Natural killer cell (primary cell): ENCODE results near the gene SLC66A3. TPM values are rescaled to one million over a fixed set of nuclear protein-coding genes. Genes with fewer than 3 reads are reported as not detected.

Experiments
- ATAC-seq, 3 donors: fragments of 150-1000 bp in 2 of 3; fragments of 200-7000 bp in 1 of 3; cut with Tn5 transposase; 1 replicate in 1 of 3; 2 replicates in 2 of 3; pipeline ENCODE4 v1.10.0; 2021; ENCODE audit warnings: mild to moderate bottlenecking in 2 of 3, moderate library complexity in 2 of 3
- DNase-seq, 2 donors: peaks; one replicate each; pipeline versions ENCODE4 v3.0.0 to v3.0.0-alpha.2; 2013 to 2021; ENCODE audit warnings: mixed read lengths in 1 of 2
- H3K27ac ChIP-seq: one replicate; pipeline ENCODE4 v1.5.1; 2013; ENCODE audit warnings: mild to moderate bottlenecking, low read length
- H3K27me3 ChIP-seq: one replicate; pipeline ENCODE4 v1.6.1; 2013; ENCODE audit warnings: low read length; ENCODE audit not compliant: control insufficient read depth, insufficient read depth
- H3K36me3 ChIP-seq: one replicate; pipeline ENCODE4 v1.6.1; 2013; ENCODE audit warnings: low read length; ENCODE audit not compliant: control insufficient read depth, insufficient read depth
- H3K4me1 ChIP-seq: one replicate; pipeline ENCODE4 v1.6.1; 2013; ENCODE audit warnings: low read length; ENCODE audit not compliant: control insufficient read depth, insufficient read depth
- H3K4me3 ChIP-seq: one replicate; pipeline ENCODE4 v1.5.1; 2013; ENCODE audit warnings: low read length
- H3K9me3 ChIP-seq: one replicate; pipeline ENCODE4 v1.6.1; 2013; ENCODE audit warnings: low read length; ENCODE audit not compliant: control insufficient read depth, insufficient read depth
- H3K27ac Mint-ChIP-seq, 2 donors: one replicate each; pipeline ENCODE4 v1.8.0; 2022; ENCODE audit warnings: mild to moderate bottlenecking in 2 of 2, mixed read lengths in 2 of 2, moderate library complexity in 1 of 2
- H3K27me3 Mint-ChIP-seq, 2 donors: one replicate each; pipeline ENCODE4 v1.8.0; 2022; ENCODE audit warnings: low read depth in 2 of 2, mixed read lengths in 2 of 2
- H3K36me3 Mint-ChIP-seq: one replicate; pipeline ENCODE4 v1.8.0; 2022; ENCODE audit warnings: mixed read lengths
- H3K4me1 Mint-ChIP-seq, 2 donors: one replicate each; pipeline ENCODE4 v1.8.0; 2022; ENCODE audit warnings: mixed read lengths in 2 of 2
- H3K4me3 Mint-ChIP-seq: one replicate; pipeline ENCODE4 v1.8.0; 2022; ENCODE audit warnings: mild to moderate bottlenecking, moderate library complexity, mixed read lengths
- H3K9me3 Mint-ChIP-seq, 2 donors: one replicate each; pipeline ENCODE4 v1.8.0; 2022; ENCODE audit warnings: mixed read lengths in 2 of 2
- CTCF ChIP-seq: fragments of 200-600 bp; IDR thresholded peaks from one replicate; pipeline ENCODE4 v1.8.0; 2022; ENCODE audit warnings: antibody characterized with exemption
- WGBS: methylation state at CpG from one replicate; pipeline ENCODE4 v1.1.7; 2013; ENCODE audit warnings: missing lambda C conversion rate; ENCODE audit not compliant: insufficient coverage; 5-methylcytosine and 5-hydroxymethylcytosine counted together
- intact Hi-C: fragments of 100-400 bp; cut with micrococcal nuclease; formaldehyde crosslinking; loops from one replicate; pipeline ENCODE4 v1.14.2; 2022
- total RNA-seq, 4 donors: library from RNA; stranded (reverse); fragments of 120-200 nt in 1 of 4; gene quantifications; one replicate each; pipeline versions ENCODE4 v1.2.3 to v1.2.4, GENCODE V29; 2013 to 2022

Gene SLC66A3
- total RNA-seq, 3 donors from 2014 or later (not counting 1 experiment from before 2014, with no cell fraction given), result 21.8 to 23.7 (median 22.5) TPM

GRCh38 chr2:11160256-11160655 lies 5.0 kb downstream of the SLC66A3 start:
- ATAC-seq, result no peak
- H3K4me1 ChIP-seq, result peaks cover 37% of the 10 kb centered on the region
- H3K27ac ChIP-seq, result no peak overlapping the region
- Mint-ChIP-seq H3K27me3 (no peaks in the 10 kb centered on the region), H3K9me3 (no peaks in the 10 kb centered on the region), H3K4me1 (peaks cover 13 to 44% of the 10 kb centered on the region in 2 donors), H3K27ac (peak overlapping the region; percentile 74 to 75), H3K4me3 (no peak overlapping the region), H3K36me3 (no peaks in the 10 kb centered on the region)
- no peak for TF ChIP-seq CTCF
- no peaks in the 10 kb centered on the region for H3K9me3 ChIP-seq
- no peak for DNase-seq
- no peaks in the 10 kb centered on the region for H3K27me3 ChIP-seq
- H3K36me3 ChIP-seq, result peaks cover 3% of the 10 kb centered on the region
- H3K4me3 ChIP-seq, result no peak overlapping the region
- intact Hi-C loops, result no loop called here
- WGBS, result 88% methylated on average over 13 of the region's 13 CpGs

GRCh38 chr2:11160731-11161455 lies 5.6 kb downstream of the SLC66A3 start:
- WGBS, result 68% methylated on average over 15 of the region's 15 CpGs
- no peak overlapping the region for H3K4me3 Mint-ChIP-seq
- TF ChIP-seq CTCF, result no peak
- H3K27ac Mint-ChIP-seq, result peak overlapping the region; percentile 74 to 75
- H3K36me3 Mint-ChIP-seq, result no peaks in the 10 kb centered on the region
- Histone ChIP-seq H3K27ac (peak overlapping the region; percentile 44), H3K27me3 (no peaks in the 10 kb centered on the region), H3K36me3 (peaks cover 3% of the 10 kb centered on the region), H3K9me3 (no peaks in the 10 kb centered on the region), H3K4me1 (peaks cover 34% of the 10 kb centered on the region), H3K4me3 (no peak overlapping the region)
- H3K9me3 Mint-ChIP-seq, result no peaks in the 10 kb centered on the region
- H3K4me1 Mint-ChIP-seq, result peaks cover 11 to 41% of the 10 kb centered on the region in 2 donors
- peak in 1 of 2 donors; percentile 41 for DNase-seq
- H3K27me3 Mint-ChIP-seq, result no peaks in the 10 kb centered on the region
- intact Hi-C loops, result no loop called here
- peak; percentile 69 to 89 (median 85) for ATAC-seq

DNA sequence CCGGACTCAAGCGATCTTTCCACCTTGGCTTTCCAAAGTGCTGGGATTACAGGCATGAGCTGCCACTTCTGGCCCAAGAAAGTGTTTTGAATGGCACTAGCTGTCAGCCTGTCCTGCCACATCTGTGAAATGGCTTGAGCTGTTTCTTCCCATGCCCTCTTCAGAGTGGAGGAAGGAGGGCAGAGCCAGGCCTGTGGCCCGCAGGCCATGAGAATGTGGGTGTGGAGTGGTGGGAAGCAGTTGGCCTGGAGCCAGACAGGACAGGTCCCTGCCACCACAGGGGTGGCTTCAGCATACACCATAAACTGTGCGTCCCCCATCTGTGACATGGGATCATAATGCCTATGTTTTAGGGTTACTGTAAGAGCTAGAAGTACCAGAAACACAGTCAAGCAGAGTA lies 6.5 kb downstream of the SLC66A3 start:
- intact Hi-C loops, result no loop called here
- H3K4me1 ChIP-seq, result peaks cover 25% of the 10 kb centered on the region
- peak overlapping the region; percentile 44 for H3K27ac ChIP-seq
- 99% methylated on average over 4 of the region's 4 CpGs for WGBS
- Mint-ChIP-seq H3K36me3 (no peaks in the 10 kb centered on the region), H3K27ac (peak overlapping the region in 1 of 2 donors; percentile 75), H3K4me1 (peaks cover 7 to 33% of the 10 kb centered on the region in 2 donors), H3K9me3 (no peaks in the 10 kb centered on the region), H3K27me3 (no peaks in the 10 kb centered on the region), H3K4me3 (no peak overlapping the region)
- no peaks in the 10 kb centered on the region for H3K9me3 ChIP-seq
- ATAC-seq, result no peak
- H3K27me3 ChIP-seq, result no peaks in the 10 kb centered on the region
- no peak for DNase-seq
- no peak for TF ChIP-seq CTCF
- H3K4me3 ChIP-seq, result no peak overlapping the region
- peaks cover 3% of the 10 kb centered on the region for H3K36me3 ChIP-seq
